A673 (cell line): ENCODE results near the gene CDH12. TPM values are rescaled to one million over a fixed set of nuclear protein-coding genes. Genes with fewer than 3 reads are reported as not detected.

Experiments
- BruUV-seq: library from RNA; stranded (reverse); fragments of 400-500 nt; replicated peaks from 2 replicates; lab custom pipeline; 2021; lab: Mats Ljungman, UMichigan
- CTCF ChIA-PET: fragments of 300-600 bp; sonication (Branson Sonifier 250); formaldehyde crosslinking; loops from one replicate; lab custom pipeline; 2022; ENCODE audit warnings: antibody characterized with exemption; lab: Charles Lee
- POLR2A ChIA-PET: fragments of 300-600 bp; sonication (Branson Sonifier 250); formaldehyde crosslinking; loops from one replicate; lab custom pipeline; 2022; ENCODE audit warnings: antibody characterized with exemption; ENCODE audit not compliant: low non-redundant PET; lab: Charles Lee
- DNase-seq: peaks from one replicate; pipeline ENCODE4 v3.0.0-alpha.2; 2015; ENCODE audit warnings: low spot score
- H3K27ac ChIP-seq: fragments of 200-600 bp; sonication (generic); 2 replicates; pipeline ENCODE4 v1.5.1; 2016; ENCODE audit warnings: mixed run types, low read depth, mild to moderate bottlenecking, mixed read lengths, antibody characterized with exemption, low read length; ENCODE audit not compliant: poor library complexity, severe bottlenecking
- H3K27me3 ChIP-seq: fragments of 200-600 bp; sonication (generic); replicated peaks from 2 replicates; pipeline ENCODE4 v1.6.1; 2017; ENCODE audit warnings: mixed run types, low read depth, mild to moderate bottlenecking, mixed read lengths, antibody characterized with exemption, low read length; ENCODE audit not compliant: insufficient read depth, poor library complexity
- H3K36me3 ChIP-seq: fragments of 200-600 bp; sonication (generic); 2 replicates; pipeline ENCODE4 v1.6.1; 2016; ENCODE audit warnings: mixed run types, mild to moderate bottlenecking, mixed read lengths, antibody characterized with exemption, low read length; ENCODE audit not compliant: insufficient read depth, poor library complexity, severe bottlenecking
- H3K4me1 ChIP-seq: fragments of 200-600 bp; sonication (generic); 2 replicates; pipeline ENCODE4 v1.6.1; 2017; ENCODE audit warnings: mixed run types, mild to moderate bottlenecking, mixed read lengths, antibody characterized with exemption, low read length; ENCODE audit not compliant: insufficient read depth, poor library complexity, severe bottlenecking
- H3K4me3 ChIP-seq: fragments of 200-600 bp; sonication (generic); 2 replicates; pipeline ENCODE4 v1.5.1; 2016; ENCODE audit warnings: low read depth, mixed run types, mild to moderate bottlenecking, mixed read lengths, low read length; ENCODE audit not compliant: poor library complexity, severe bottlenecking
- H3K9me3 ChIP-seq: fragments of 200-600 bp; sonication (generic); 2 replicates; pipeline ENCODE4 v1.6.1; 2016; ENCODE audit warnings: mixed run types, low read depth, mild to moderate bottlenecking, mixed read lengths, antibody characterized with exemption, low read length; ENCODE audit not compliant: poor library complexity, severe bottlenecking
- CTCF ChIP-seq: fragments of 300-800, 200-600 bp; sonication (generic); conservative IDR thresholded peaks from 2 replicates; pipeline ENCODE4 v1.5.1; 2017; ENCODE audit warnings: low read depth, mild to moderate bottlenecking, antibody characterized with exemption, low read length, moderate library complexity, mixed read lengths
- EZH2 ChIP-seq: fragments of 200-600 bp; sonication (generic); IDR thresholded peaks from 2 replicates; pipeline ENCODE4 v1.6.1; 2017; ENCODE audit warnings: borderline replicate concordance, low read depth, mild to moderate bottlenecking, mixed read lengths, antibody characterized with exemption, low read length; ENCODE audit not compliant: poor library complexity, severe bottlenecking
- intact Hi-C: fragments of 100-400 bp; cut with micrococcal nuclease; formaldehyde crosslinking; loops from one replicate; pipeline ENCODE4 v1.10.0; 2022; ENCODE audit not compliant: unreplicated experiment
- total RNA-seq: library from RNA; stranded (reverse); gene quantifications from 2 replicates; pipeline ENCODE4 v1.2.3, GENCODE V29; 2021

CDH12 gene
- total RNA-seq, 1 experiment from 2014 or later = 39.5 TPM

- no peak overlapping the region for H3K4me3 ChIP-seq
- no peaks in the 10 kb centered on the region for H3K36me3 ChIP-seq
- H3K4me1 ChIP-seq = no peaks in the 10 kb centered on the region
- intact Hi-C loops = no loop called here
- BruUV-seq = no TSS peak
- no peak overlapping the region for H3K27ac ChIP-seq
- H3K9me3 ChIP-seq = no peaks in the 10 kb centered on the region
- ChIA-PET POLR2A (no interaction called here), CTCF (no interaction called here)
- TF ChIP-seq EZH2 (no peak), CTCF (no peak)
- H3K27me3 ChIP-seq = no peaks in the 10 kb centered on the region
- DNase-seq = no peak
These were observed 1061.8 kb downstream of the CDH12 start for GRCh38 chr5:21791304-21791703.

- Histone ChIP-seq H3K9me3 (no peaks in the 10 kb centered on the region), H3K27me3 (no peaks in the 10 kb centered on the region), H3K36me3 (no peaks in the 10 kb centered on the region), H3K4me3 (no peak overlapping the region), H3K4me1 (no peaks in the 10 kb centered on the region), H3K27ac (no peak overlapping the region)
- ChIA-PET CTCF (no interaction called here), POLR2A (no interaction called here)
- no peak for TF ChIP-seq EZH2
- TF ChIP-seq CTCF = no peak
- intact Hi-C loops = no loop called here
- no TSS peak for BruUV-seq
- DNase-seq = no peak
These were observed 1068.7 kb downstream of the CDH12 start for GRCh38 chr5:21784487-21784886.

- BruUV-seq = no TSS peak
- Histone ChIP-seq H3K27me3 (no peaks in the 10 kb centered on the region), H3K4me1 (no peaks in the 10 kb centered on the region), H3K27ac (no peak overlapping the region), H3K4me3 (no peak overlapping the region), H3K9me3 (no peaks in the 10 kb centered on the region), H3K36me3 (no peaks in the 10 kb centered on the region)
- ChIA-PET POLR2A (no interaction called here), CTCF (no interaction called here)
- no peak for DNase-seq
- TF ChIP-seq EZH2 = no peak
- no peak for TF ChIP-seq CTCF
- intact Hi-C loops = no loop called here
These were observed 1070.0 kb downstream of the CDH12 start for GRCh38 chr5:21783074-21783679.
